ENCODE results near the gene RNGTT. TPM values are rescaled to one million over a fixed set of nuclear protein-coding genes. Genes with fewer than 3 reads are reported as not detected.

Gene RNGTT
- total RNA-seq, 1 experiment from 2014 or later: 15.7 TPM

GRCh38 chr6:88650979-88651378, 312.4 kb downstream of the RNGTT start:
- ATAC-seq: no peak

GRCh38 chr6:88650029-88650619, 313.3 kb downstream of the RNGTT start:
- Histone ChIP-seq H3K27me3 (ENCODE audit: low read length) (no peaks in the 10 kb centered on the region), H3K9me3 (ENCODE audit: low read length) (no peaks in the 10 kb centered on the region), H2AFZ (ENCODE audit: low read length) (no peak overlapping the region), H3K36me3 (ENCODE audit: low read depth, low read length) (no peaks in the 10 kb centered on the region), H3K9me2 (replicated peaks; ENCODE audit: low read length) (no peaks in the 10 kb centered on the region), H3K9ac (ENCODE audit: low read length) (no peak overlapping the region), H3K4me2 (ENCODE audit: low read length) (no peak overlapping the region), H3K4me1 (ENCODE audit: insufficient read depth, low read length) (no peaks in the 10 kb centered on the region), H3K79me2 (ENCODE audit: low read length) (no peaks in the 10 kb centered on the region), H3F3A (ENCODE audit: low read length, unreplicated experiment) (no peaks in the 10 kb centered on the region), H3K4me3 (ENCODE audit: low read length) (no peak overlapping the region), H3K27ac (ENCODE audit: low read length) (no peak overlapping the region), H4K20me1 (ENCODE audit: low read length) (0 out of 2 replicates have a peak, but pooled peaks cover 2% of the 10 kb centered on the region)
- ATAC-seq (no peak), DNase-seq (no peak)
- ChIA-PET POLR2A (ENCODE audit: unreplicated experiment) (no interaction called here), CTCF (interaction anchor here (0.6 kb wide), 1 partner anchor 131 kb away, joined by 3 read pairs; no protein-coding TSS in a partner anchor)
- intact Hi-C loops (cut with micrococcal nuclease): no loop called here
- no TSS peak for BruUV-seq (replicated peaks)
- TF ChIP-seq CTCF (conservative IDR thresholded peaks at IDR 0.05; ENCODE audit: low read depth, low read length) (no peak), EZH2phosphoT487 (IDR thresholded peaks at IDR 0.05; ENCODE audit: borderline replicate concordance, low read length) (no peak), EZH2 (IDR thresholded peaks at IDR 0.05; ENCODE audit: low read length, unreplicated experiment) (no peak)

More at GRCh38 chr6:88650979-88651378, 312.4 kb downstream of the RNGTT start:
- no peaks in the 10 kb centered on the region for H3K27me3 ChIP-seq (ENCODE audit: low read length)
- DNase-seq: no peak
- no peak overlapping the region for H3K4me2 ChIP-seq (ENCODE audit: low read length)
- no peak for TF ChIP-seq EZH2phosphoT487 (IDR thresholded peaks at IDR 0.05; ENCODE audit: borderline replicate concordance, low read length)
- no peak for TF ChIP-seq CTCF (conservative IDR thresholded peaks at IDR 0.05; ENCODE audit: low read depth, low read length)
- H4K20me1 ChIP-seq (ENCODE audit: low read length): 0 out of 2 replicates have a peak, but pooled peaks cover 2% of the 10 kb centered on the region
- BruUV-seq (replicated peaks): no TSS peak
- no peak overlapping the region for H2AFZ ChIP-seq (ENCODE audit: low read length)
- H3K36me3 ChIP-seq (ENCODE audit: low read depth, low read length): no peaks in the 10 kb centered on the region
- H3K9me2 ChIP-seq (replicated peaks; ENCODE audit: low read length): no peaks in the 10 kb centered on the region
- H3K9ac ChIP-seq (ENCODE audit: low read length): no peak overlapping the region
- no peak overlapping the region for H3K27ac ChIP-seq (ENCODE audit: low read length)
- no peaks in the 10 kb centered on the region for H3K9me3 ChIP-seq (ENCODE audit: low read length)
- POLR2A ChIA-PET (ENCODE audit: unreplicated experiment): no interaction called here
- H3K4me3 ChIP-seq (ENCODE audit: low read length): no peak overlapping the region
- intact Hi-C loops (cut with micrococcal nuclease): no loop called here
- H3K4me1 ChIP-seq (ENCODE audit: insufficient read depth, low read length): no peaks in the 10 kb centered on the region
- no peaks in the 10 kb centered on the region for H3K79me2 ChIP-seq (ENCODE audit: low read length)
- CTCF ChIA-PET: interaction anchor here (0.6 kb wide), 1 partner anchor 130 kb away, joined by 3 read pairs; no protein-coding TSS in a partner anchor
- no peaks in the 10 kb centered on the region for H3F3A ChIP-seq (ENCODE audit: low read length, unreplicated experiment)

GRCh38 chr6:88641178-88641903, 322.1 kb downstream of the RNGTT start:
- CTCF ChIA-PET: no interaction called here
- DNase-seq: no peak
- no peak overlapping the region for H3K27ac ChIP-seq (ENCODE audit: low read length)
- POLR2A ChIA-PET (ENCODE audit: unreplicated experiment): interaction anchor here (0.6 kb wide), 1 partner anchor 1130 kb away, joined by 3 read pairs; no protein-coding TSS in a partner anchor
- no peak for ATAC-seq
- H3K4me3 ChIP-seq (ENCODE audit: low read length): no peak overlapping the region
- no peak overlapping the region for H3K4me2 ChIP-seq (ENCODE audit: low read length)
- no peaks in the 10 kb centered on the region for H3K9me3 ChIP-seq (ENCODE audit: low read length)
- H4K20me1 ChIP-seq (ENCODE audit: low read length): no peaks in the 10 kb centered on the region
- H3K9me2 ChIP-seq (replicated peaks; ENCODE audit: low read length): no peaks in the 10 kb centered on the region
- H2AFZ ChIP-seq (ENCODE audit: low read length): no peak overlapping the region
- no peaks in the 10 kb centered on the region for H3K27me3 ChIP-seq (ENCODE audit: low read length)
- TF ChIP-seq EZH2 (IDR thresholded peaks at IDR 0.05; ENCODE audit: low read length, unreplicated experiment) (no peak), CTCF (conservative IDR thresholded peaks at IDR 0.05; ENCODE audit: low read depth, low read length) (no peak), EZH2phosphoT487 (IDR thresholded peaks at IDR 0.05; ENCODE audit: borderline replicate concordance, low read length) (no peak)
- H3K4me1 ChIP-seq (ENCODE audit: insufficient read depth, low read length): no peaks in the 10 kb centered on the region
- H3K79me2 ChIP-seq (ENCODE audit: low read length): no peaks in the 10 kb centered on the region
- no peak overlapping the region for H3K9ac ChIP-seq (ENCODE audit: low read length)
- H3F3A ChIP-seq (ENCODE audit: low read length, unreplicated experiment): no peaks in the 10 kb centered on the region
- BruUV-seq (replicated peaks): no TSS peak
- H3K36me3 ChIP-seq (ENCODE audit: low read depth, low read length): no peaks in the 10 kb centered on the region
- intact Hi-C loops (cut with micrococcal nuclease): no loop called here

Data from PC-3 (cell line).